GM19397 (cell line): ENCODE results near the gene INF2.
"Not testable (repeated sequence)": the region's sequence is repeated elsewhere in the genome, so short reads cannot be mapped to it uniquely, and the experiment has no call there.

ENCODE experiments used
- ATAC-seq: cut with Tn5 transposase; IDR thresholded peaks from one replicate; pipeline ENCODE4 v1.9.1; 2021; ENCODE audit warnings: mild to moderate bottlenecking, moderate library complexity; ENCODE audit not compliant: unreplicated experiment

Gene INF2

GRCh38 chr14:104717646-104718045 lies 28.2 kb downstream of the INF2 start:
- ATAC-seq, result no peak

GRCh38 chr14:104718147-104718546 lies 28.7 kb downstream of the INF2 start:
- no peak for ATAC-seq

DNA sequence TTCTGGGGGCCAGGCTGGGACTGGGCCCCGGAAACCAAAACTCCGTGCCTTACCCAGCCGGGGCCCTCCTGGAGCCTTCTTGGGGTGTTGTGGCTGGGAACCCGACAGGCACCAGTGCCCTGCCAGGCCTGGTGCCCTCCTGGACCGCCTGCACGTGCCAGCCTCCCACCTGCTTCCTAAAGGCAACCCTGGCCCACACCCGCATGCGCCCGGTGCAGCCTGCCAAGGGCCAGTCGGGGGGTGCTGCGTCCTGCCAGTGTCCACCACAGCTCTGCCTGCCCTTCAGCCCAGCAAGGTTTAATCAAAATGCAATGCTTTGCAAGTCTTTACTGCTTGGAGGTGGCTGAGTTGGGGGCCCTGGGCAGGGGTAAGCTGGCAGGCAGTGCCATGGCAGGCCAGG lies 29.5 kb downstream of the INF2 start:
- ATAC-seq, result no peak

DNA sequence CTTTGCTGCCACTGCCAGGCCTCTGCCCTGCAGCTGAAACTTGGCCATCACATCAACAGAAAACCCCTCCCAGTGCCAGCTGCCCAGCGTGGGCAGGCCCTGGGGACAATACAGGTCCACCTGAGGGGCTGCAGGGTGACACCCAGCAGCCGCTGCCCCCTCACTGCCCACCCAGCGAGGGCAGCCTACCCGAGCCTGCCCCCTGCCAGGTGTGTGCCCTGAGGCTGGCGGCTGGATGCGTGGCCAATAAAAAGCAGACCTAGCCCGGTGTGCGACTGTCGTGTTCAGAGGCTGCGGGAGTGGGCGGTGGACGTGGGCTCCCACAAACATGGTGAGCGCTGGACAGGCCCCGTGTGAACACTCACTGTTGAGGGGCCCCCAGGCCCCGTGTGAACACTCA lies 29.9 kb downstream of the INF2 start:
- no peak for ATAC-seq

- no peak for ATAC-seq
Measured at GRCh38 chr14:104721505-104722431, 32.4 kb downstream of the INF2 start.

DNA sequence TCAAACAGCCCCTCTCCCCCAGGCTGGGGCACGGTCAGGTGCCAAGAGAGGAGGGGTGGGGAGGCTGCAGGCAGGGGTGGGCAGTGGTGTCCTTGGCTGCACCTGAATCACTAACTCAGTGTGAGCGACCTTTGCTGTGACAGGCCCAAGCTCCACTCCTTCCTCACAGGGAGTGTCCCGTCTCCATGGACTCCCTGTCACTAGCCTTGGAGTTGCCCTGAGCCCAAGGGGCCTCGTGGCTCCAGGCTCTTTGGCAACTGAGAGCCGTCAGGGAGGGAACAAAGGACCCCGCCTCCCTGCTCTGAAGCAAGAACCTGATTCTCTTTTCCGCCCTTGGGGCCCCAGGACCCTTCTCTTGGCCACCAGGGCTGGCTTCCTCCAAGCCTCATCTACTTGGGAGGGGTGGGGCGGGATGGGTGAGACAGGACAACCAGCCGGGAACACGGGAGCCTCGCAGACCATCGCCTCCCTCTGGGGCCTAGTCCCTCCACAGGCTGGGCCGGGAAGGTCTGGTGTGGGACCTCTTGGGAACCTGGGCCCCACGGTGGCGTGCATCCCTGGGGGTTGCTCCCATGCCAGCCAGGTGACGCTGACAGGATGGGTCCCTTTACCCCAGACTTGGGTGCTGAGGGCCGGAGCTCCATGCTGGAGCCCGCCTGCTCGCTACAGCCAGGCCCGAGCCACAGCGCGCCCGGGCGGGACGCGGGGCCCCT lies 33.7 kb downstream of the INF2 start:
- ATAC-seq, result no peak

GRCh38 chr14:104723651-104724406 lies 34.4 kb downstream of the INF2 start, which contains the start of gene ADSS1:
ADSS1 (plus strand) TSS chr14:104724229; CDS start chr14:104724271, 42 bp downstream.
- peak; percentile 46 for ATAC-seq

GRCh38 chr14:104724407-104724980 lies 35.1 kb downstream of the INF2 start:
- ATAC-seq, result peak; percentile 10

GRCh38 chr14:104724981-104725771 lies 35.8 kb downstream of the INF2 start:
- ATAC-seq, result no peak

GRCh38 chr14:104725772-104726548 lies 36.5 kb downstream of the INF2 start:
- no peak for ATAC-seq

DNA sequence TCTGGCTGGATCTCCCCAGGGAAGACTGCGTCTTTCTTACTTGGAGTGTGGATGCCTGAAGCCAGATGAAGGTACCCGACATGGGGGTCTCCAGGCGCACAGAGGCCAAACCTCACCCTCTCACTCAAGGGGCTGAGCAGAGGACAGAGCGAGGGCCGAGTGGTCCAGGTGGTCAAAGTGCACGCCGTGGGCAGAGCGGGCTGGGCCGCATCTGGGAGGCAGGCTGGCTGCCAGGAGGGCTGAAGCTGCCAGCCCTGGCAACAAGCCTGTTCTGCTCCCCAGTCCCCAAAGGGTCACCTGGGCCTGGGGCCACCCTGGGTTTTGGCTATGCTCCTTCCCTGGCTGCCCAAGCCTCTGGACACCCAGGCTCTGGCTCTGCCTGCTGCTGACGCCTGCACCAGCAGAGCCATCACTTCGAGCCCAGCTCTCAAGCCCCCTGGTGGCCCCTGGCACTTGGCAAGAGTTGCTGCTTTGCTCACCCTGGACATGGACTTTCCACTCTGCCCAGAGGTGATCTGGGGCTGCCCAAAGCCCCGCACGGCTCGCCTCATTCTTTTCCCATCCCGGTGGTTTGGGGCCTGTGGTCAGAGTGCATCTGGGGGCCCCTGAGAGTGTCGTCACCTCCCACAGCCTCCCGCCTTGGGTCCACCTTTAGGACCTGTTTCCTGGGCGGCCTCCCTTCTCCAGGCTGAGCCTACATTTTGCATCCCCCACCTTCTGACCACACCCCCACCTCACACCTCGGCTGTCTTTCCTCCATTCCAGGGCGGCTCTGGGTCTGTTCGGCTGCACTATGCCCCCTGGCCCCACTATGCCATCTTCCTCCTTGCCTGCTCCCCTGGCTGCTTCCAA lies 37.4 kb downstream of the INF2 start:
- ATAC-seq, result no peak

DNA sequence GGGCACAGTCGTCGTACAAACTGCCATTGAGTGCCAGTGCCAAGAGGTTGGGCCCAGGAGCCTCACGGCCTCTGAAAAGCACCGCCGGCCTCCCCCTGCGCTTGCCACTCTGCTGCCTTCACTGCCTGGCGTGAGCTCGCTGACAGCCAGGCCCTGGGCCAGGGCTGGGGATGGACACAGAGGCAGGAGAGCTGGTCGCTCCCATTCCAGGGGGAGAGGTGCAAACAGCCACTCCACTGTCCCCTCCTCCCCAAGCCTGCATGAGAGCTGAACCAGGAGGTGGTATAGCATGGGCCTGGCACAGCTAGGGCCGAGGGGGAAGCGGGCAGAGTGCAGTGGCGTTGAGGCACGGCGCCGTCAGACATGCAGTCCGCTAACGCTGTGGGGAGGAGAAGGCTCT lies 39.2 kb downstream of the INF2 start:
- no peak for ATAC-seq

DNA sequence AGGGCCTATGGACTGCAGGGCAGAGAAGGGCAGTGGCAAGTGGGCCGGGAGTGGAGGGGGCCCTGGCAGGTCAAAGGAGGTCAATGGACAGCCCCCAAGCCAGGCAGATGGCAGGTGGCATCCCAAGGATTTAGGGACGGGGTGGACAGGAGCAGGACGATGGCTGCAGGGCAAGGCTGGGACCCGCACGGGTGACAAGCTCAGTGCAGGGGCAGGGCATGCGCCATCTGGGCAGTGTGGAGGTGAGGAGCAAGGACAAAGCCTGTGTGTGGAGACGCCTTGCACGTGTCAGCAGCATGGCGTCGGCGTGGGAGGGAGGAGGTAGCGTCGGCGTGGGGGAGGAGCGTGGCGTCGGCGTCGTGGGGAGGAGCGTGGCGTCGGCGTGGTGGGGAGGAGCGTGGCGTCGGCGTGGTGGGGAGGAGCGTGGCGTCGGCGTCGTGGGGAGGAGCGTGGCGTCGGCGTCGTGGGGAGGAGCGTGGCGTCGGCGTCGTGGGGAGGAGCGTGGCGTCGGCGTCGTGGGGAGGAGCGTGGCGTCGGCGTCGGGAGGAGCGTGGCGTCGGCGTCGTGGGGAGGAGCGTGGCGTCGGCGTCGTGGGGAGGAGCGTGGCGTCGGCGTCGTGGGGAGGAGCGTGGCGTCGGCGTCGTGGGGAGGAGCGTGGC lies 39.9 kb downstream of the INF2 start:
- not testable (repeated sequence) for ATAC-seq

GRCh38 chr14:104729835-104730181 lies 40.4 kb downstream of the INF2 start:
- no peak for ATAC-seq

DNA sequence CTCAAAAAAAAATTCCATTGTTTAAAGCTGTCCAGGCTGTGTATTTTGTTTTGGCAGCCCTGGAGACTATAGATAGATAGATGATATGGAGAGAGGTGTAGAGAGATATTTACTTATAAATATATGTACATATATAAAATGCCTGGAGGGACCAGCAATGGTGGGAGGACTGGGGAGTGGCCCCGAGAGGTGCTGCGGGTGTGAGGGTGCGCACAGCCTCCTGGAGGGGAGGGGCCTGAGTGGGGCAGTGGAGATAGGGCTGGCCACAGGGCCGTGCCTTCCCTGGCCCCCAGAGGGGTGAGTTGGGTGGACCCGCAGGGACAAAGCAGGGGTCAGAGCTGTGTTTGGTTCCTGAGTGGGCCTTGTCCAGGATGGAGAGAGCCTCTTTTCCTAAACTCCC lies 41.1 kb downstream of the INF2 start:
- ATAC-seq, result no peak

DNA sequence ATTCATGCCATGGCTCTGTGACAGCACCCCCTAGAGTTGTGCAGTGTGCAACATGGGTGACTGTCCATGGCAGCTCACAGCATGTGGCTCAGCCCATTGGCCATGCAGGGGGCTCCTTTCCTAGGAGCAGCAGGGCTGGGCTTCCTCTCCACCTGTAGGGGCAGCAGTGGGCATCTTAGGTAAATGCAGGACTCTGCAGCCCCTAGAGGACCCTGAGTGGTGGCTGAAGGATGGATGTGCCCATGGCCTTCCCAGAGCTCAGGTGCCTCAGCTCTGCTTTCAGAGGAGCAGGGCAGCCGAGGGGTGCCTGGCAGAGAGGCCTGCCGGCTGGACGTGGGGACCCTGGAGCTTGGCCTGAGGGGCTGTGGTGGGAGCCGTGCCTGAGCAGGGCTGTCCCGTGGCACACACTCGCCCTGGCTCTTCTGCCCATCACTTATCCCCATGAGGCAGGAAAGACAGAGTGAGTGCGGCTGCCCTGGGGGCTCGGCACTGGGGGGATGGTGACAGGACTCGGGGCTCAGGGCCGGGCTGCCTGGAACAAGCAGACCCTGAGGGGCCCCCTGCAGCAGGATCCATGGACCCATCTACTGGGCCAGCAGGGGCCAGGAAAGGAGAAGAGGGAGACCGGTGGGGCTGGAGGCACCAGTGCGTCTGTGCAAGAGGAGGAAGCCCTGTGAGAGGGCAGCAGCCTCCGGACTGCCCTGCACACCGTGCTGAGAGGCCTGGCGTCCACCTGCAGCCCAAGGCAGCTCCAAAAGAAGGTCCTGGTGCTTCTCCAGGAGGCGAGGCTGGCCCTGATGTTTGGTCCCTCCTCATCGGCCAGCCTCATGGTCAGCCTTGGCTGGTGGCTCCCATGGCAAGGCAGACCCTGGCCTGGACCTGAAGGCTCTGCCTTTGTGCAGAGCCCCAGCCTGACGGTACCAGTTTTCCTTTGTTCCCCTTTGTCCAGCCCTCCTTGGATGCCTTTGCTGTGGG lies 42.2 kb downstream of the INF2 start:
- ATAC-seq, result no peak

DNA sequence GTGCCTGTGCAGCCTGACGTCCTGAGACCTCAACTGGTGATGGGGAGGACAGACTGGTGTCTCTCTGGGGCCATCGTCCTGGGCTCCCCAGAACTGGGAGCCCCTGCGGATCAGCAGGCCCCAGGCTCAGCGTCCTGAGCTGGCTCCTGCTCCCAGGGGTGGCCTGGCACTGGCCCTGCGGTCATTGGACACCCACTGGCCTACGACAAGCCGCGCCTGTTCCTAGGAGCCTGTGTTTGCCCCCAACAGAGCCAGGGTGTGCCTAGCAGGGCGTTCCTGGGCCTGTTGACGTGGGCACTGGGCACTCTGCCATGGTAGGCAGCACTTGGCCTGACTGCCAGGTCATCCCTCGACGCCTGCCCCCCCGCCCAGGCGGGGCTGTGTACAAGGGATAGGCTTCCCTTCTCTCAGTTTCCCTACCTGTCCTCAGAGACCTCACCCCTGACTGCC lies 43.0 kb downstream of the INF2 start:
- ATAC-seq, result no peak
